IPS-18a (cell line): ENCODE results near the gene PIP5K1B.

Source experiments
- H3K27ac ChIP-seq: one replicate; pipeline ENCODE4 v1.5.1; 2013; ENCODE audit warnings: low read length
- H3K27me3 ChIP-seq: one replicate; pipeline ENCODE4 v1.6.1; 2013; ENCODE audit warnings: mild to moderate bottlenecking, low read length; ENCODE audit not compliant: control insufficient read depth, insufficient read depth
- H3K36me3 ChIP-seq: one replicate; pipeline ENCODE4 v1.6.1; 2013; ENCODE audit warnings: low read depth, low read length; ENCODE audit not compliant: control insufficient read depth
- H3K4me1 ChIP-seq: one replicate; pipeline ENCODE4 v1.6.1; 2013; ENCODE audit warnings: low read depth, low read length; ENCODE audit not compliant: control insufficient read depth
- H3K4me3 ChIP-seq: one replicate; pipeline ENCODE4 v1.5.1; 2013; ENCODE audit warnings: low read length
- H3K9ac ChIP-seq: one replicate; pipeline ENCODE4 v1.6.1; 2013; ENCODE audit warnings: mild to moderate bottlenecking, low read length, moderate library complexity
- H3K9me3 ChIP-seq: one replicate; pipeline ENCODE4 v1.6.1; 2013; ENCODE audit warnings: low read depth, low read length; ENCODE audit not compliant: control insufficient read depth

PIP5K1B gene, protein sequence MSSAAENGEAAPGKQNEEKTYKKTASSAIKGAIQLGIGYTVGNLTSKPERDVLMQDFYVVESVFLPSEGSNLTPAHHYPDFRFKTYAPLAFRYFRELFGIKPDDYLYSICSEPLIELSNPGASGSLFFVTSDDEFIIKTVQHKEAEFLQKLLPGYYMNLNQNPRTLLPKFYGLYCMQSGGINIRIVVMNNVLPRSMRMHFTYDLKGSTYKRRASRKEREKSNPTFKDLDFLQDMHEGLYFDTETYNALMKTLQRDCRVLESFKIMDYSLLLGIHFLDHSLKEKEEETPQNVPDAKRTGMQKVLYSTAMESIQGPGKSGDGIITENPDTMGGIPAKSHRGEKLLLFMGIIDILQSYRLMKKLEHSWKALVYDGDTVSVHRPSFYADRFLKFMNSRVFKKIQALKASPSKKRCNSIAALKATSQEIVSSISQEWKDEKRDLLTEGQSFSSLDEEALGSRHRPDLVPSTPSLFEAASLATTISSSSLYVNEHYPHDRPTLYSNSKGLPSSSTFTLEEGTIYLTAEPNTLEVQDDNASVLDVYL

DNA sequence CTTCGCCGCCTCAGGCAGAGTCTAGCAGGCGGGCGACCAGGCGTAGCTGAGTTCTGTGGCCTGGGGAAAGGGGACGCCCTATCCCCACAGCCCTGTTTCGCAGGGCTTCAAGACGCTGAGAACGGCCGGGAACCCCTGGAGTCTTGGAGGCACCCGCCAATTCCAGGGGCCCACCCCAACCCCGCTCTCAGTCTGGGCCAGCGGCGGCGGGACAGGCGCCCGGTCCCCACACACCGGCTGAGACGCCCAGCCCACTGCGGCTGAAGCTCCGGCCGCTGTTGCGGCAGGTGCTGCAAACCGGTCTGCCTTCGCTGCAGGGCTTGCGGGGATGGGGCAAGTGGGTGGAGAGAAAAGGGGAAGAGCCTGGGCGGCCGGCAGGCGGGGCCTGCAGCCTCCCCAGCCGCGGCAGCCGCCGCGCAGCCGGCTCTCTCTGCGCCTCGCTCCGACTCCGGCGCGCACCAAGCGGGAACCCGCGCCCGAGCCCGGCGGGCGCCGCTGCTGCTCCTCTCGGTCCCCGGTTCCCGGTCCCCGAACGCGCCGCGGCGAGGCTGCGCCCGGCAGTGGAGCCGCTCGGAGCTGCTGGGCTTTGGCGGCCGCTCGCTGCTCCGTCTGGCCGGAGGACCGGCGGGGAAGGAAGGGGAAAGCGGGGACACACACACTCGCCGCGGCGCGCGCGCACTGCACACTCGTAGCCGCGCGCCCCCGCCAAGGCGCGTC lies at the start of gene PIP5K1B:
TSS of gene PIP5K1B (plus strand) at position 427 of the 717 bp plus-strand sequence. CDS start 117,375 bp downstream, outside the sequence.
- peaks cover 42% of the 10 kb centered on the region for H3K27me3 ChIP-seq

DNA sequence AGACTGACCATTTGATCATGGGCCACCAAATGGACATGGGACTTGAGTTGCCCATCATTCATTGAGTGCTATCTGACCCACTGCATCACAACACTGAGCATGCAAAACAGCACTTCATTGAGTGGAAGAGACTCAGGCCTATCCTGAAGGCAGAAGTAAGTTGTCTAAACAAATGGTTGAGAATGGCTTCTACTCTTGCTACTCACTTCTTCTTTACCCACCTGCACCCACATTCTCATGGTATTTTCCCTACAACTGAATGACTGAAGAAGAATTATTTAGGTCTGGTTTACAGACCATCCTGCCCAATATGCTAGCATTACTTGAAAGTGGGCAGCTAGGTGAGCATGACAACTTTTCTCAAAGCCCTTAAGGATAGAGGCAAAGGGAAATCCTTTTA lies 41.0 kb upstream of the PIP5K1B start:
- Histone ChIP-seq H3K27me3 (no peaks in the 10 kb centered on the region), H3K27ac (no peak overlapping the region), H3K4me3 (no peak overlapping the region), H3K4me1 (peaks cover 20% of the 10 kb centered on the region), H3K36me3 (no peaks in the 10 kb centered on the region), H3K9me3 (no peaks in the 10 kb centered on the region), H3K9ac (no peak overlapping the region)

More for the DNA sequence above, at the start of gene PIP5K1B:
- no peak within 1 kb of the TSS for H3K27ac ChIP-seq
- H3K4me1 ChIP-seq: peaks cover 19% of the 10 kb centered on the region
- H3K9me3 ChIP-seq: no peaks in the 10 kb centered on the region
- peak within 1 kb of the TSS; percentile 71 for H3K4me3 ChIP-seq
- peak within 1 kb of the TSS; percentile 47 for H3K9ac ChIP-seq
- no peaks in the 10 kb centered on the region for H3K36me3 ChIP-seq

DNA sequence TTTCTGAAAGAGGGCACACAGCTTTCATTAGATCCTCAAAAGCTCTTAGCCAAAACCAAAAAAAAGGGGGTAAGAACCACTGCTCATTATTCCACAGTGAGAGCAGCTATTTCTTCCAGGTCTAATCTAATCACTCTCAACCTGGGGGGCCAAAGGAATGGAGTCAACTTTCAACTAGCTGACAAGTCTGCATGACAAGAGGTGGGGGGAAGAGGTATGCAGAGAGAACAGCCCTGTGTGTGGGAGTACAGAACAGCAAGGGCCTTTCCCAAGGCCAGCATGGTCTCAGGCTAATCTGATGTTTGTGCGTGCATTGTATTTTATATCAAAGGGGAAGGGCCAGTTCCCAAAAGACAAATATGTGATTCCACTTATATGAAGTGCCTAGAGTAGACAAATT lies 36.9 kb upstream of the PIP5K1B start:
- no peaks in the 10 kb centered on the region for H3K36me3 ChIP-seq
- H3K27me3 ChIP-seq: no peaks in the 10 kb centered on the region
- no peak overlapping the region for H3K9ac ChIP-seq
- no peak overlapping the region for H3K27ac ChIP-seq
- H3K4me3 ChIP-seq: no peak overlapping the region
- H3K9me3 ChIP-seq: no peaks in the 10 kb centered on the region
- H3K4me1 ChIP-seq: peaks cover 36% of the 10 kb centered on the region

DNA sequence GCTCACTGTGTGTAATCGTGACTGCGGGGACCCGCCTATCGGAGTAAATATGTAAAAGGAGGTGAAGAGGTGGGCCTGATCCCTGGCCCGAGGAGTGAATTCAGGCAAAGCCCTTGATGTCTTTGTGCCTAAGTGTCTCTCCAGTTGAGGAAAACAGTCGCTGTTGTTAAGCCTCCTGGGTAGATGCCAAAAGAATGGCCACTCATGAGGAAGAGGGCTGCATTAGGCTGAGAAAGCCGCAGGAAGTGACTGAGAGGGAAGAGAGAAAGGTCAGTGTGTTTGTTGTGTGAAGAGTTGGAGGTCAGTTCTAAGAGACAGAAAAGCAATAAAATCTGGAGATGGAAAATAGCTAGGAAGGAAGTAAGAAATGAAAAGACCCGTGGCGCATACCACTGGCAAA lies 35.8 kb upstream of the PIP5K1B start:
- Histone ChIP-seq H3K4me3 (no peak overlapping the region), H3K9ac (no peak overlapping the region), H3K27ac (no peak overlapping the region), H3K36me3 (no peaks in the 10 kb centered on the region), H3K27me3 (no peaks in the 10 kb centered on the region), H3K4me1 (peaks cover 36% of the 10 kb centered on the region), H3K9me3 (no peaks in the 10 kb centered on the region)

DNA sequence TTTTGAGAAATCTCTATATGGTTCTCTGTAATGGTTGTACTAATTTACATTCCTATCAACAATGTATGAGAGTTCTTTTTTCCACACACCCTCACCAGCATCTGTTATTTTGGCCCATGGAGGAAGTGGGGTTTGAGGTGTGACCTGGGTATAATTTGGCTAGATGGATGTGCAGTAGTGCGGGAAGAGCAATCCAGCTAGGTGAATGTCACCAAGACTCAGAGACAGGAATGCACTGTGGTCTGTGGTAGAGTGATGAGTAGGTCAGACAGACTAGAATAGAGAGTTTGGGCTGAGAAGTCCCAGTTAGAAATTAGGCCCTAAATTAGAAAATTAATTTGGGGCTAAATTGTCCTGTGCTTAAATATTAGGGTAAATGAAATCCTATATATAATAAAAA lies 32.8 kb upstream of the PIP5K1B start:
- no peaks in the 10 kb centered on the region for H3K36me3 ChIP-seq
- H3K4me3 ChIP-seq: no peak overlapping the region
- no peaks in the 10 kb centered on the region for H3K9me3 ChIP-seq
- peaks cover 35% of the 10 kb centered on the region for H3K4me1 ChIP-seq
- H3K9ac ChIP-seq: no peak overlapping the region
- H3K27me3 ChIP-seq: no peaks in the 10 kb centered on the region
- no peak overlapping the region for H3K27ac ChIP-seq

DNA sequence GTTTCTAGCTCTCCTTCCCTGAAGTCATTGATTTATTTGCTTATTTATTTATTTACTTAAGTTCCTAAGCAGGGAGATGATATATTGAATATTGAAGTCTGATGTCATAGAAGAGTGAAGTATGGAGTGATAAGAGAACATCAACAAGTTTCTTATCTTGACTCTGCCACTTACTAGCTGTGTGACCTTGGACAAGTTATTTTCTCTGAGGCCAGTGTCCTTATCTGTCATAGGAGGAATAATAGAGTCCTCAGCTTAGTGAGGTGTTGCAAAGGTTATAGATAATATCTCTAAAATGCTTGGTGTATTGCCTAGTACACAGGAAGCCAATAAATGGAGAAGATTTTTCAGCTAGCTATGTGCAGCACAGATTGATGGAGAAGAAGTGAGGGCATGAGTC lies 32.4 kb upstream of the PIP5K1B start:
- Histone ChIP-seq H3K4me3 (no peak overlapping the region), H3K27me3 (no peaks in the 10 kb centered on the region), H3K9me3 (no peaks in the 10 kb centered on the region), H3K27ac (no peak overlapping the region), H3K9ac (no peak overlapping the region), H3K36me3 (no peaks in the 10 kb centered on the region), H3K4me1 (peaks cover 31% of the 10 kb centered on the region)

DNA sequence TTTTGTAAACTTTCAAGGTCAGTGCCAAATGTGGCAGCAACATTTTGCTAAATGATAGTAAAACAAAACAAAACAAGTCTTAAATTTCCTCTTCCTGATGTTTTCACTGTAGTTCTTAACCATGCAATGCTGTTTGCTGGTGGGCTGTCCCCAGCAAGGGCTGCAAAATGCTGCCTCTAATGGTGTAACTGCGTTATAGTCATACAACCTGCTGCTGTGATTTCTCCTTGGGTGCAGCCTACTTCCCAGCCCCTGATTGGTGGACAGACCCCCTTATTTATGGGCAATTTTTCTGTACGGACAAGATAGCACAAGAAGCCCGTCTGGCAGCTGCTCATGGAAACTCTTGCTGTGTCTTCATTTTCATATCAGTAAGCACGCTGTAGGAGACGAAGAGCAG lies 26.6 kb upstream of the PIP5K1B start:
- no peak overlapping the region for H3K27ac ChIP-seq
- no peak overlapping the region for H3K9ac ChIP-seq
- H3K4me3 ChIP-seq: no peak overlapping the region
- no peaks in the 10 kb centered on the region for H3K36me3 ChIP-seq
- H3K9me3 ChIP-seq: no peaks in the 10 kb centered on the region
- H3K27me3 ChIP-seq: no peaks in the 10 kb centered on the region
- H3K4me1 ChIP-seq: peaks cover 8% of the 10 kb centered on the region

DNA sequence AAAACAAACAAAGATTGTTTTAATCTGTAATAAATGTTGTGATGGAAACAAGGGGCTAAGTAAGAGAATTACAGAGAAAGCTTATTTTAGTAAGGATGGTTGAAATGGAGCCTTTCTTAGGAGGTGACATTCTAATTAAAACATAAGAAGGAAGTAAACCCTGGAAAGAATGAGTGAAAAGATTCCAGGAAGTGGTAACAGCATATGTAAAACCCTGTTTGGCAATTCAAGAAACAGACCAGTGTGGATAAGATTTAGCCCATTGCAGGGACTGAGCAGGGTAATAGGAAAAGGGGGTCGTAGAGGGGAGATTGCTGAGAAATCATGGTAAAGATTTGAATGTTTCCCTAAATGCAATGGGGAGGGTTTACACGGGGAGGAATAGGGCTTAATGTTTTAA lies 21.6 kb upstream of the PIP5K1B start:
- Histone ChIP-seq H3K4me3 (no peak overlapping the region), H3K27ac (no peak overlapping the region), H3K36me3 (no peaks in the 10 kb centered on the region), H3K27me3 (no peaks in the 10 kb centered on the region), H3K9ac (no peak overlapping the region), H3K4me1 (peaks cover 3% of the 10 kb centered on the region), H3K9me3 (no peaks in the 10 kb centered on the region)

DNA sequence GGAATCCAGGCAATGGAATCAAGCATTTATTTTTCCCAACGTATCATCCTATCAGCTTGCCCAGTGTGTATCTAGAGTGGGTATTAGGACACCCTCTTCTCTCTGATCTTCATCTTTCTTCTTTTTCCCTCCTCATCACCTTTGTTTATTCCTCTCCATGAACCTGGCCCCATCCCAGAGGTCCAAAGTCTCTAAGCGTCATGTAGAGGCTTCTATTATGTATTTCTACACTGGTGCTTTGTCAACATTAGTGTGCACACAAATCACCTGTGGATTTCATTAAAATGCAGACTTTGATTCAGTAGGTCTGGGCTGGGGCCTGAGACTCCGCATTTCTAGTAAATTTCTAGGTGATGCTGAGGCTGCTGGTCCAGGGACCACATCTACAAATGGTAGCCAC lies 19.8 kb upstream of the PIP5K1B start:
- no peak overlapping the region for H3K4me3 ChIP-seq
- no peaks in the 10 kb centered on the region for H3K36me3 ChIP-seq
- H3K4me1 ChIP-seq: peaks cover 6% of the 10 kb centered on the region
- H3K9me3 ChIP-seq: no peaks in the 10 kb centered on the region
- no peak overlapping the region for H3K9ac ChIP-seq
- no peak overlapping the region for H3K27ac ChIP-seq
- H3K27me3 ChIP-seq: no peaks in the 10 kb centered on the region

DNA sequence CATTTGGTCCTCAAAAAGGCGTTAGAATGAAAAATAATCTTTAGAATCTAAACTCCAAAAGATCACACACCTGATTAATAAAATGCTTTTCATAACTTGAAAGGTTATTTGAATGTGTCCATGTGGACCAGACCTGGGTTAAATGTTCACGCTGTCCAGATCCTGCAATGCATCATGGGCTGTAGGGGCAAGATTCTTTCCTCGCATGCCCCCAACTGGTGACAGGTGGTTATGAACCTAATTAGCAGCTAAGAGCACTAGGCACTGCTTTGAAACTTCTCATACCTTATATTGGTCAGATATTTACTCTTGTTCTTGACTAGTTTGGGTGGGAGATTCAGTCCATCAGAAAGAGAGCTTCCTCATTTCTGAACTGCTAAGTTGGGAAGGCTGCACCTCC lies 19.3 kb upstream of the PIP5K1B start:
- Histone ChIP-seq H3K4me3 (no peak overlapping the region), H3K27me3 (no peaks in the 10 kb centered on the region), H3K27ac (no peak overlapping the region), H3K36me3 (no peaks in the 10 kb centered on the region), H3K4me1 (peaks cover 9% of the 10 kb centered on the region), H3K9ac (no peak overlapping the region), H3K9me3 (no peaks in the 10 kb centered on the region)

DNA sequence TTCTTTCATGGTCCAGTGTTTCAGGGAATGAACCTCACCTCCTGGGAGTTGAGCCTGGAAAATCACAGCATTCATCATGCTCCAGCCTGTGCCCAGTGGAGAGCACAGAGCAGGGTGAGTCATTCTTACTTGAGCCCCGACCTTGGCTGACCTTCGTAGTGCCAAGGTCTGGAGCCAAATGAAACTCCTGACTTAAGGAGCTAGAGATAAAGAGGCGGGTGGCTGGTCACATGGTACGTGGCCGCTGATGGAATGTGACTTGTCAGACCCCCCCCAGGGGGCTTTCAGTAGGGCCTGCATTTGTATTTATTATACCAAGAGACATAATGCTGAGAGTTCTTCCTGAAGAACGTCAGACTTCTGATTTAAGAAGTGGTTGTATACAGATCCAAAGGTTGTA lies 15.0 kb upstream of the PIP5K1B start:
- no peak overlapping the region for H3K27ac ChIP-seq
- H3K4me3 ChIP-seq: no peak overlapping the region
- no peaks in the 10 kb centered on the region for H3K27me3 ChIP-seq
- no peak overlapping the region for H3K9ac ChIP-seq
- no peaks in the 10 kb centered on the region for H3K36me3 ChIP-seq
- H3K4me1 ChIP-seq: peaks cover 9% of the 10 kb centered on the region
- no peaks in the 10 kb centered on the region for H3K9me3 ChIP-seq
